ENCODE results near the gene GRWD1.

Gene GRWD1

DNA sequence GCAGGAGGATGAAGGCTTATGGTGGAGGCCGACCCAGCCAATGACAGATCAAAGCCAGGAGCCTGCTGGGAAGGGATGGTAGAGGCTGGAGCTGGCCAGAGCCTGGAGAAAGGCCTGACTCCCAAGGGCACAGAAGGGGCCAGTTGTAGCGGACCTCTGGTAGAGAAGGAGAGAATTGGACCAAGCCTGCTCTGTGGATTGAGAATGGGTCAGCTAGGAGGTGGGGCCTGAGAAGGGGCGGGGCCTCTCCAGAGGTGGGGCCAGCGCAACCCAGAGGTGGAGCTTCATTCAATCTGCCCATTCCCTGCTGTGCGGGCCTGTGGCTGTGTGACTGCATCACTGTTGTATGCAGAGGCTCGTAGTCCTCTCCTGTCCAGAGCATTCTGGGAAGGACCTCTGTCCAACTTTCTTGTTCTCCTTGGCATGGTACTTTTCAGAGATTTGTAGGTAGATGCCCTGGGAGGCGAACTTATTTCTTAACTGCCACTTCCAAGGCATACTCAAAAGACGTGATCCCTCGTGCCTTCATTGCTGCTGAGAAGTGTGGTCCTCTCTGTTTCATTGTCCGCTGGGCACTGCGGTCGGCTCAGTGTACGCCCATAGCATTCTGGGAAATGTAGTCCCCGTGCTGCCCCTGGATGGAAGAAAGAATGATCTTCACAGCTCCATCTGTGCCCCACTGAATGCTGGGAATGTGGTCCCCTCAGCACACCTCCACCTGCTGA lies 45.6 kb upstream of the GRWD1 start:
- no peak overlapping the region for H3K27ac ChIP-seq
- TF ChIP-seq, protein P1, sequence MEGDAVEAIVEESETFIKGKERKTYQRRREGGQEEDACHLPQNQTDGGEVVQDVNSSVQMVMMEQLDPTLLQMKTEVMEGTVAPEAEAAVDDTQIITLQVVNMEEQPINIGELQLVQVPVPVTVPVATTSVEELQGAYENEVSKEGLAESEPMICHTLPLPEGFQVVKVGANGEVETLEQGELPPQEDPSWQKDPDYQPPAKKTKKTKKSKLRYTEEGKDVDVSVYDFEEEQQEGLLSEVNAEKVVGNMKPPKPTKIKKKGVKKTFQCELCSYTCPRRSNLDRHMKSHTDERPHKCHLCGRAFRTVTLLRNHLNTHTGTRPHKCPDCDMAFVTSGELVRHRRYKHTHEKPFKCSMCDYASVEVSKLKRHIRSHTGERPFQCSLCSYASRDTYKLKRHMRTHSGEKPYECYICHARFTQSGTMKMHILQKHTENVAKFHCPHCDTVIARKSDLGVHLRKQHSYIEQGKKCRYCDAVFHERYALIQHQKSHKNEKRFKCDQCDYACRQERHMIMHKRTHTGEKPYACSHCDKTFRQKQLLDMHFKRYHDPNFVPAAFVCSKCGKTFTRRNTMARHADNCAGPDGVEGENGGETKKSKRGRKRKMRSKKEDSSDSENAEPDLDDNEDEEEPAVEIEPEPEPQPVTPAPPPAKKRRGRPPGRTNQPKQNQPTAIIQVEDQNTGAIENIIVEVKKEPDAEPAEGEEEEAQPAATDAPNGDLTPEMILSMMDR (conservative IDR thresholded peaks at IDR 0.05): no peak

DNA sequence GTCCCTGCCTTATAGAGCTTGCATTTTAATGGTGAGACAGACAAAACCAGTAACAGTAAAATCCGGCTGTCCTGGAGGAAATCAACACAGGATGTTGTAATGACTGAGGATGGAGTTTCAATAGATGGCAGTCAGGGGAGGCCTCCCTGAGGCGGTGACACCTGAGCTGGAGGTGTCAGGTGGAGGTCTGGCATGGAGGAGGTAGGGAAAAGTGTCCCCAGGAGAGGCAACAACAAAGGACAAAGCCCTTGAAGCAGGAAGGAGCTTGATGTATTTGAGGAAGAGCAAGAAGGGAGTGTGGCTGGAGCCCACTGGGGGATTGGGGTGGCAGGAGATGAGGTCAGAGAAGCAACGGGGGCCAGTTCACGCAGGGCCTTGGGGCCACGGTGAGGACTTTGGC lies 44.5 kb upstream of the GRWD1 start:
- H3K27ac ChIP-seq: no peak overlapping the region
- TF ChIP-seq, protein P1 (conservative IDR thresholded peaks at IDR 0.05): no peak

DNA sequence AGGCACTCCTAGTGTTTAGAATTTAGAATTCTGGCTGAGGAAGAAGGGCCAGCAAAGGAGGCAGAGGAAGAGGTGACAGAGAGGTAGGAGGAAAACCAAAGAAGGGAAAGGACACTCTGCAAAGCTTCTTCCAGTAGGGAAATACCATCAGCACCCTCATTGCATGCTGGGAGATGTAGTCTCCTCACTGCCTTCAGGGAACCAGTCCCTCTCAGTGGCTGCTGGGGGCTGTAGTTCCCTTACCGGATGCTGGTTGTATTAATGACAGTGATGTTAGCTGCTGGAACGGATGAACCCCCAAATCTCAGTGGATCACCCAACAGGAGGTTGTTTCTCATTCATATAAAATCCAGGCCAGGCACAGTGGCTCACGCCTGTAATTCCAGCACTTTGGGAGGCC lies 42.2 kb upstream of the GRWD1 start:
- no peak overlapping the region for H3K27ac ChIP-seq
- TF ChIP-seq, protein P1 (conservative IDR thresholded peaks at IDR 0.05): no peak

DNA sequence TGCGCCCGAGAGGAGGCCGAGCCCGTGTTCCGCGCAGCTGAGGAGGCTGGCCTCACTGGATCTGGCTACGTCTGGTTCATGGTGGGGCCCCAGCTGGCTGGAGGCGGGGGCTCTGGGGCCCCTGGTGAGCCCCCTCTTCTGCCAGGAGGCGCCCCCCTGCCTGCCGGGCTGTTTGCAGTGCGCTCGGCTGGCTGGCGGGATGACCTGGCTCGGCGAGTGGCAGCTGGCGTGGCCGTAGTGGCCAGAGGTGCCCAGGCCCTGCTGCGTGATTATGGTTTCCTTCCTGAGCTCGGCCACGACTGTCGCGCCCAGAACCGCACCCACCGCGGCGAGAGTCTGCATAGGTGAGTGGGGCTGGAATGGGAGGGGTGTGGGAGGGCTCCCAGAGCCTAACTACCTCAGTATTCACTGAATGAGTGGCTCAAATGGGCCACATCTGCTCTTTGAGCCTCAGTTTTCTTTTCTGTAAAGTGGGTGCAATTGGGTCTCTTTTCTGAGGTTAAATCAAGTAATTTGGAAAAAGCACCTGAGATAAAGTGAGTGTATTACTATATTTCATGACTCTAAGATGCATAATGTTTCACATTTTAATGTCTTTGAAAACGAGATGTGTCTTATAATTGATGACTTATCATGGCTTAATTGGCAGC lies 40.6 kb upstream of the GRWD1 start:
- no peak overlapping the region for H3K27ac ChIP-seq
- TF ChIP-seq, protein P1 (conservative IDR thresholded peaks at IDR 0.05): no peak

DNA sequence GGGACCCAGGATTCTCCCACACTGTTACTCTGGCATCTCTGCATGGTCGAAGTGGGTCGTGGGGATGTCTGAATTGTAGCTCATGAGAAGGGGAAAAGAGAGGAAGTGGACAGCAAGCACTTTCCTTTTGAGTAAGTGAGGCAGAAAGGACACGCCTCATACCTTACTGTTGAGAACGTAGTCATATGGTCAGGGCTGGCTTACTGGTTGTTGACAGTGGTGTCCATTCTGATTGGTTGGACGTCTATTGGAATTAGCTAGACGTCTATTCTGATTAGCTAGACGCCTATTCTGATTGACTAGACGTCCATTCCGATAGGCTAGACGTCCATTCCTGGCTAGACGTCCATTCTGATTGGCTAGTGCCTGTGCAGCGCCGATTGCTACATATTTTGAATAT lies 39.9 kb upstream of the GRWD1 start:
- no peak overlapping the region for H3K27ac ChIP-seq
- TF ChIP-seq, protein P1 (conservative IDR thresholded peaks at IDR 0.05): no peak

DNA sequence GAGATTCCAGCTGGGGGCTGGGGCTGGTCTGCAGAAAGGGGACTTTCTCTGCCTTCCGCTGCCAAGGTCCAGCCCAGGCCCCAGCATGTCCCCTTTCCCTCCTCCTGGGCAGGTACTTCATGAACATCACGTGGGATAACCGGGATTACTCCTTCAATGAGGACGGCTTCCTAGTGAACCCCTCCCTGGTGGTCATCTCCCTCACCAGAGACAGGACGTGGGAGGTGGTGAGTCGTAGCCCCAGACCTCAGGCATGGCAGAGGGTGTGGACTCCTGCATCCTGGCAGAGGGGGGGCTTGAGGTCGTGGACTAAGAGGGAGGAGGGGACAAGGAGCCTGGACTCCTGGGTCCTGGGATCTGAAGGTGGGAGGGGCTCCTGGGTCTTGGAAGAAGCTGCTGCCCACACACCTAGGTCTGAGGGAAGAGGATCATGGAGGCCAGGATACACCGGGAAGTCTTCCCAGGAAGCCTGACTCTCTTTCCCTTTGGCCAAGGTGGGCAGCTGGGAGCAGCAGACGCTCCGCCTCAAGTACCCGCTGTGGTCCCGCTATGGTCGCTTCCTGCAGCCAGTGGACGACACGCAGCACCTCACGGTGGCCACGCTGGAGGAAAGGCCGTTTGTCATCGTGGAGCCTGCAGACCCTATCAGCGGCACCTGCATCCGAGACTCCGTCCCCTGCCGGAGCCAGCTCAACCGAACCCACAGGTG lies 31.8 kb upstream of the GRWD1 start:
- TF ChIP-seq, protein P1 (conservative IDR thresholded peaks at IDR 0.05): no peak
- no peak overlapping the region for H3K27ac ChIP-seq

DNA sequence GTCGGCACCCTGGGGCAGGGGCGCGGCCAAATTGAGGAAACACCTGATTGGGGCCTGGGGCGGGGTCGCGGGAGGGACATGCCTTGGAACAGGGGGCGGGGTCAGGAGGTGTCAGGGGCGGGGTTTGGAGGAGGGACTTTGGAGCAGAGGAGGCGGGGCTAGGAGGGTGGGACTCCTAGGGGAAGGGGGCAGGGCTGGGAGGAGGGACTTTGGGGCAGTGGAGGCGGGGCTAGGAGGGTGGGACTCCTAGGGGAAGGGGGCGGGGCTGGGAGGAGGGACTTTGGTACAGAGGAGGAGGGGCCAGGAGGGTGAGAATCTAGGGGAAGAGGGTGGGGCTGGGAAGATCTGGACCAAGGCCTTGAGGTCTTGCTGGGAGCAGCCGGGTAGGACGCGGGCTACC lies 30.4 kb upstream of the GRWD1 start:
- H3K27ac ChIP-seq: no peak overlapping the region
- TF ChIP-seq, protein P1 (conservative IDR thresholded peaks at IDR 0.05): no peak
